Measurements from ENCODE around the gene PRKD3.

The PRKD3 gene

GRCh38 chr2:37324786-37325624 lies at the start of gene PRKD3:
PRKD3 (minus strand) TSS chr2:37324833; CDS start chr2:37316524, 8,309 bp downstream.
- DNase-seq (ENCODE audit: low spot score) = peak; percentile 32

- DNase-seq (ENCODE audit: low spot score) = no peak
Measured at GRCh38 chr2:37372000-37372399, 47.4 kb upstream of the PRKD3 start.

- DNase-seq (ENCODE audit: low spot score) = no peak
Measured at GRCh38 chr2:37370666-37371065, 46.0 kb upstream of the PRKD3 start.

- DNase-seq (ENCODE audit: low spot score) = no peak
Measured at GRCh38 chr2:37367984-37368383, 43.4 kb upstream of the PRKD3 start.

GRCh38 chr2:37367310-37367709 lies 42.7 kb upstream of the PRKD3 start:
- no peak for DNase-seq (ENCODE audit: low spot score)

GRCh38 chr2:37366773-37367172 lies 42.1 kb upstream of the PRKD3 start:
- no peak for DNase-seq (ENCODE audit: low spot score)

GRCh38 chr2:37365669-37366068 lies 41.0 kb upstream of the PRKD3 start:
- peak; percentile 45 for DNase-seq (ENCODE audit: low spot score)

GRCh38 chr2:37364351-37364750 lies 39.7 kb upstream of the PRKD3 start:
- DNase-seq (ENCODE audit: low spot score) = no peak

GRCh38 chr2:37361994-37362698 lies 37.5 kb upstream of the PRKD3 start:
- no peak for DNase-seq (ENCODE audit: low spot score)

- no peak for DNase-seq (ENCODE audit: low spot score)
Measured at GRCh38 chr2:37361216-37361815, 36.7 kb upstream of the PRKD3 start.

- no peak for DNase-seq (ENCODE audit: low spot score)
Measured at GRCh38 chr2:37358466-37358865, 33.8 kb upstream of the PRKD3 start.

- no peak for DNase-seq (ENCODE audit: low spot score)
Measured at GRCh38 chr2:37357530-37357929, 32.9 kb upstream of the PRKD3 start.

GRCh38 chr2:37357069-37357468 lies 32.4 kb upstream of the PRKD3 start:
- DNase-seq (ENCODE audit: low spot score) = no peak

GRCh38 chr2:37356299-37356698 lies 31.7 kb upstream of the PRKD3 start:
- no peak for DNase-seq (ENCODE audit: low spot score)

- no peak for DNase-seq (ENCODE audit: low spot score)
Measured at GRCh38 chr2:37355735-37356134, 31.1 kb upstream of the PRKD3 start.

GRCh38 chr2:37354531-37354930 lies 29.9 kb upstream of the PRKD3 start:
- no peak for DNase-seq (ENCODE audit: low spot score)

GRCh38 chr2:37350034-37350433 lies 25.4 kb upstream of the PRKD3 start:
- DNase-seq (ENCODE audit: low spot score) = no peak

GRCh38 chr2:37349231-37349860 lies 24.7 kb upstream of the PRKD3 start:
- DNase-seq (ENCODE audit: low spot score) = no peak

- DNase-seq (ENCODE audit: low spot score) = no peak
Measured at GRCh38 chr2:37348155-37348554, 23.5 kb upstream of the PRKD3 start.

GRCh38 chr2:37344453-37345361 lies 20.1 kb upstream of the PRKD3 start, which contains the start of gene QPCT:
QPCT (plus strand) TSS chr2:37344630; CDS start chr2:37344732, 102 bp downstream.
- no peak for DNase-seq (ENCODE audit: low spot score)
